ENCODE data around the gene DNAJC5.
A peak's percentile ranks its signal among the peaks of the same experiment; 100 is the strongest.

The DNAJC5 gene

DNA sequence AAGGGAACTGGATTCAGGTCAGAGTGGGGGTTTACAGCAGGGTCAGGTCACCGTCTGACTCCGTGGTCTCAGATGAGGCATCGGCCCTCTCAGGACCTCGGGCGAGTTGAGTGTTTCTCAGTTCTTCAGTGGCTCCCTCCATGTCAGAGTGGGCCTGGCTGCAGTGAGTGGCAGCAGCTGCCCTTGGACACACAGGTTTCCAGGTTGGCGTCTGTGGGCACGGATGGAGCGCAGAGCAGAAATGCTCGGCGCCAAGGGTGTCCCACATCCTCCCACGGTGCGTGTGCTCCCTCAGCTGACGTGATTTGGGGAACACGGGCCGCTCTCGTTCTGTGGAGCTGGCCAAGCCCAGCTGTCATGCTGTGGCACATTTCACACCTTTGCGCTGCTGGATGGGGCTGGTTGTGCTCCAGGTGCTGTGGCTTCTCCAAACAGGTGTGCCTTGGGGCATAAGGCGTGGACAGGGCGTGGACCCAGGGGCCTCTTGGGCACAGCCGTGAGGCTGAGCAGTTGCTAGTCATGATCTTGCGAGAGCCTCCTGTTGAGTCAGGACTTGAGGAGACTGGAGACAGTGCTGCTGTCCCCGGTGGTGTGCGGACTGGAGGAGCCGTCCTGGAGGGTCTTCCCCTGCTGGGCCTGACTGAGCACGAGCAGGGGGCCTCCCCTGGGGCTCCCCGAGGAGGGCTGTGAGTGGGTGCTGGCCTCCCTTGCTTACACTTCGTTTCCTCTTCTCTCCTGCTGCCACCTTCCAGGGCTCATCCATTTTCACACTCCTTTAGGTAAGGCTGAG is 9.5 kb upstream of the DNAJC5 start:
- DNase-seq, result no peak

DNA sequence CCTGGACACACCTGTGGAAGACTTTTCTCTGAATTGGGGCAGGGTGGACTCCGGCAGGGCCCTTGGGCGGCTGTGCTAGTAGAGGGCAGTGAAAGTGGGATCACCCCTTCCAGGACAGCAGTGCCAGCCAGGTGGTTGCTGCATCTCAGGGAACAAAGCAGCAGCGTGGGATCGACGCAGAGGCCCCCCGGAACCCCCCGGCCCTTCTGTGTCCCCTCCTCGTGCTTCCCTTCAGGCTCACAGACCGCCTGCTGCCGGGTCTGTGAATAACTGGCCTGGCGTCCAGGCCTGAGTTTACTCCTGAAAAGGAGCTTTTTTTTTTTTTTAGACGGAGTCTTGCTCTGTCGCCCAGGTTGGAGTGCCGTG is 8.9 kb upstream of the DNAJC5 start:
- DNase-seq, result no peak

DNA sequence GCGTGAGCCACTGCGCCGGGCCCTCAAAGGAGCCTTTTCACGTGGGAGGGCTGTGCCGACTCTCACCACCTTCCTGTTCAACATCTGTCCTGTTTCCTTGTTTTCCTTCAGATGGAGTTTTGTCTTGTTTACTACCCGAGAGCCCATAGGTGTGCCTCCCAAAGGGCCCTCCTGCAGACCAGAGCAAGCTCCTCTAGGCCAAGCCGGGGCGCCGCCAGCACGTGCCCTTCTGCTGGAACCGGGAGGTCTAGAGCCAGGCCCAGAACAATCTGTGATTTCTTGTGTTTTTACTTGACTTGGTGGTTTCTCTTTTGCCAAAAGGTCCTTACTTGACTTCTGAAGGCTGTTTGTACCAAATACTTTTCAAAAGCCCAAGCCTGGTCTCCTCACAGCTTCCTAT is 8.0 kb upstream of the DNAJC5 start:
- no peak for DNase-seq

DNA sequence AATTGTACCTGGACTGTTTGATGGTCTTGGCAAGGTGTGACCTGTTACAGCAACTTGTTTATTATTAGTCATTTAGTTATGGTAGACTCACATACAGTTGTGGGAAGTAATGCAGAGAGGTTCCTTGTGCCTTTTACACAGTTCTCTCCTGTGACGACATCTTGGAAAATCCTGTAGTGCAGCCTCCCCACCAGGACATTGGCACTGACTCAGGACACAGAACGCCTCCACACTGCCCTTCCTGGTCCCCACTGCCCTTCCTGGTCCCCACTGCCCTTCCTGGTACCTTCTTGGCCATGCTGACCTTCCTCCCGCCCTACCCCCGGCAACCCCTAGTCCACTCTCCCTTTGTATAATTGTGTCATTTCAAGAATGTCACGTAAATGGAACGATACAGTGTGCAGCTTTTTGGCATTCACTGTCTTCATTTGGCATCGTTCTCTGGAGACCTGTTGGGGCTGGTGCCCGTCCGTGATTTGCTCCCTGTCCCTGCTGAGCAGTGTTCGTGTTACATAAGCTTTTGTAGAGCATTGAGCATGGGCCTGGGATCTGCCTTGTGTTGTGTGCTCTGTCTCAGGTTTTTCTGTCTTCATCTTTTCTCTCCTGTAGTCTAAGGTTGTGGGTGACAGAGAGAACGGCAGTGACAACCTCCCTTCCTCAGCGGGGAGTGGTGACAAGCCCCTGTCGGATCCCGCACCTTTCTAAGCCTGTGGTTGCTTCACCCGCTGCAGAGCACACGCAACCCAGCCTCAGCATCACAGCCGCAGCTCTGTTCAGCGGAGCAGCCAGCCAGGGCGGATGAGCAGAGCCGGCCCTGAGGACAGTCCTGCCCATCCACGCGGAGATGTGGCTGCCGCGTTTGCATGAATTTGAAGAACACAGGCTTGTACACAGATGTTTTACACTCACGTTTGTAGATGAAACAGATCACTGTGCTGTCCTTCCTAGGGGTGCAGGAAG is 5.4 kb upstream of the DNAJC5 start:
- no peak for DNase-seq

DNA sequence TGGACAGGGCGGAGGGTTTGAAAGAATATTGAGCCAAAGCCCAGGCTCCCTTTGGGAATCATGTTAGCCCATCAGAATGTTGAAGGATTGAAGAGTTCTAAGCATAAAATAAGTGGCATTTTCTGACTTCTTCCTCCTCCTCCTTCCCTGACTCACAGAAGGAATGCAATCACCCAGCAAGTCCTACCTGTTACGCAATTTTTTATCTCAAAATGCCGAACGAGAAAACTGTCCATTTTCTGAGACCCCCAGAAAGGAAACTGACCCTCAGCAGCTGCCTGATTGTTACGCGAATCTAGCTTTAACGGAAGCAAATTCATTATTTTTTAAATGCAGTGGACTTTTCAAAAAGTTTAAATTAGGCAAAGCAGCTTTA is 4.7 kb upstream of the DNAJC5 start:
- DNase-seq, result no peak

DNA sequence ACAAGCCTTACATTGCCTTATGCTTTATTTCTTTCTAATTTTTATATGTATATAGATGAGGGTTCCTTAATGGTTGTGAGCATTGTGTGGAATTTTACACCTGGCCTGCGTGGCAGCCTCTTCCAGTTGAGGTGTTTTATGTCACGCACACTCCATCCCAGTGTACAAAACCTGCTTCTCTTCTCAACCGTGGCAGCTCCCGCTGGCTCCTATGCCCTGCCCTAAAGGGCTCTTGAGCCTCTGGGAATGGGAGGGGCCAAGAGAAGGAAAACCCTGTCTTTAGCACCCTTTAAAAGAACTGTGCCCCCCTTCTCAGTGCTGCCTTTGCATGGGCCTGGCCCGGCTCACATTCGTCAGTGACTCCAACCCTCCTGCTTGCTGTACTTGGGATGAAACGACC is 4.3 kb upstream of the DNAJC5 start:
- DNase-seq, result no peak

DNA sequence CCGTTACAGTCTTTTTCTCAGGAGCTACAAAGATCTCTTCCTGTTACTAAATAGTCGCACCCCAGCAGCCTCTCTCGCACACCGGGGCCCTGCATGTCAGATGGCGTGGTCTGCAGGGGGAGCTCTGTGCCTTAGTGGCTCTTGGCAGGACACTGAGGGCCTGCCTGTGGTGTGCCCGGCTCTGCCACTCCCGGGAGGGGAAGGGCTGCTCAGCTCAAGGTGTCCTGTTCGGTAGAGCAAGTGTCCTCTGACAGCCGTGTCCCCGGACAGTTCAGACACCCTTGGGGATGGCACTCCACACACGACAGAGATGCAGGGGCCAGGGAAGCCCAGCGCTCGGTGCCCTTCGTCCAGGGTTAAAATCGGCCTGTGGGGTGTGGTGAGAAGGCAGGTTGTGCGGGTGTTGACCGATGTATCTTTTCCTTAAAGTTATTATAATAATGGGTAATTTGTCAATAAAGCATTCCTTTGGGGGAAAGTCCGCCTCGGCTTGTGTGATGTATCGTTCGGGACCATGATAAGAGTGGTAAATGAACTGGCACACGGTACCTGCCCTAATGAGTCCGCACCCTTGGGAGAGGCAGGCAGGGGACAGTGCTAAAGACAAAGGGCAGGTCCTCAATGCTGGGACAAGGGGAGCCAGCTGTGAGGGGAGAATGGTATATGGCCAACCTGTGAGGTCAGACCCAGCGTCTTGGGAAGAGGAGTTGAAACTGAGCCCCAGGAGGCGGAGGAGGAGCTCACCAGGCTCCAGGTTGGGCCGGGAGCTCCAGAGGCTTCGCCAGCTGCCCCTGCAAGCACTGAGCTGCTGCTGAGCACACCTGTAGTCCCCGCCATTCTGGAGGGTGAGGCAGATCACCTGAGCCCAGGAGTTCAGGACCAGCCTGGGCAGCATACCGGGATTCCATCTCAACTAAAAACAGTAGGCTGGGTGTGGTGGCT is 3.6 kb upstream of the DNAJC5 start:
- no peak for DNase-seq

DNA sequence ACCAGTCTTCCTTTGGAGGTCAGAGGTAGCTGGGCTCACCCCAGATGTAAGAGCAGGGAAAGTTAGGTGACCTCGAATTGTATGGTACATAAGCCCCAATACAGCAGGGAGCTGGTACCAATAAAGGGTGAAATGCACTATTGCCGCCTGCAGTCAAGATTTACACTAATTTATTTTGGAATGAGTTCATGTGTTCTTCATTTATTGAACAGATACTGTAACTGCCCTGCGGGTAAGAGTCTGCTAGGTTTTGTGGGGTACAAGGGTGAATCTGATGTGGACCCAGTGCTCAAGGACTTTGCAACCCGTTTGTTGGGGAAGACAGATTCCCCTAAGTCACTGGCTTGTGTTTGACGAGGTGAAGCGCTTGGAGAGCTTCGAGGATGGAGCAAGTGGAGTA is 2.5 kb upstream of the DNAJC5 start:
- no peak for DNase-seq

DNA sequence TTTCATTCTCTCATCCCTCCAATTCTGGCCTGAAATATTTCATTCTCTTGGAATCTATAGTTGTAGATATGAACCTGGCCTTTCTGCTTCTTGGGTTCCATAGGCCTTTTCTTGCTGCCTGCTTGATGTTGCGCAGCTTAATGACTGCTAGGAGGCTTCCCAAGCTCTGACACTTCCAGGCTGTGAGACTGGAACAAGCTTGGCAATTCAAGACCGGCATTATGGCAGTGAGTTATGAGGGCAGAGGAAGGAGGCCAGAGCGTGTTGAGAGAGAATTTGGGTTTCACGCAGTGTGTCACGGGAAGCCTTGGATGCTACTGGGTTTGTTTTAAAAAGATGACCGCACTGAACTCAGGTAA is 948 bp upstream of the DNAJC5 start:
- no peak for DNase-seq

DNA sequence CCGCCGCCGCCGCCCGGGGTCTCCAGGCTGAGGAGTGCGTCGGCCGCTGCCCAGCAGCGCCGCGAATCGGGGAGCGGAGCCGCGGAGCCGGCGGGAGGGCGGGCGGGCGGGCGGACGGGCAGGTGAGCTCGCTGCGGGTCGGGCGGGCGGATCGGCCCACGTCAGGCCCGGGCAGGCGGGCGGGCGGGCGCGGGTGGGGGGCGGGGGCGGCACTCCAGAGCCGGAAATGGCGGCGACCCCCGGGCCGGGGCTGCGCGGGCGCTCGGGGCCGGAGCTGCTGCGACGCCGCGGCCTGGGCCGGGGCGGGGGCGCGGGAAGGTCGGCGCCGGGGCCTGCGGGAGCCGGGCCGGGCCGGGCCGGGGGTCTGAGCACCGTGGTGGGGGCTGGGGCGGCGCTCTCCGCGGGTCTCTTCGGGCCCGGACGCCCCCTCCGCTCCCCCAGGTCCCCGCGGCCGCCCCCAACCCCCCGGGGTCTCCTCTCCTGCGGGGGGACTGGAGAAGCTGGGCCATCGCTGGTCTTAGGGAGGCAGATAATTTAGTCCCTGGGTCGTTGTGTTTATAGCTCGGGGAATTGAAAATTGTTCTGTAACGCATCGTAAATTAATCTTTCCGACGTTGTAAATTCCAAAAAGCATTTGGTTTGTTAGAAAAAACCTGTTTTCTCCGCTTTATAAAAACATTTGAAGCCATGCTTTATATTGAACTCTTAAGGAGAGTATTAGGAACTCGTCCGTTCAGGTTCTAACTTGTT is 451 bp downstream of the DNAJC5 start:
- no peak for DNase-seq

DNA sequence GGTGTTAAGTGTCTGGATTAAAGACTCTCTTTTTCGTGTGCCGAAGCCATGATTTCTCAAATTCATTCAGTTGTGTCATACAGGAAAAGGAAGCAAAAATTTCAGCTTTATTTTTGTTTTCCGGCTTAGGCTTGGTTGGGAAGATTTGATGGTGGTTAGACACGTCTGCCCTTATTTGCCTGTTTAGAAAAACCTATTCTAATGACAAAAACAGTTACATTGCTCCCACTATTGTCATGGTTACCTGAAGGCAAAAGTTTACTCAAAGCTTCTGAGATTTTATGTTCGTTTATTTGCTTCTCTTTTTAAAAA is 982 bp downstream of the DNAJC5 start:
- no peak for DNase-seq

DNA sequence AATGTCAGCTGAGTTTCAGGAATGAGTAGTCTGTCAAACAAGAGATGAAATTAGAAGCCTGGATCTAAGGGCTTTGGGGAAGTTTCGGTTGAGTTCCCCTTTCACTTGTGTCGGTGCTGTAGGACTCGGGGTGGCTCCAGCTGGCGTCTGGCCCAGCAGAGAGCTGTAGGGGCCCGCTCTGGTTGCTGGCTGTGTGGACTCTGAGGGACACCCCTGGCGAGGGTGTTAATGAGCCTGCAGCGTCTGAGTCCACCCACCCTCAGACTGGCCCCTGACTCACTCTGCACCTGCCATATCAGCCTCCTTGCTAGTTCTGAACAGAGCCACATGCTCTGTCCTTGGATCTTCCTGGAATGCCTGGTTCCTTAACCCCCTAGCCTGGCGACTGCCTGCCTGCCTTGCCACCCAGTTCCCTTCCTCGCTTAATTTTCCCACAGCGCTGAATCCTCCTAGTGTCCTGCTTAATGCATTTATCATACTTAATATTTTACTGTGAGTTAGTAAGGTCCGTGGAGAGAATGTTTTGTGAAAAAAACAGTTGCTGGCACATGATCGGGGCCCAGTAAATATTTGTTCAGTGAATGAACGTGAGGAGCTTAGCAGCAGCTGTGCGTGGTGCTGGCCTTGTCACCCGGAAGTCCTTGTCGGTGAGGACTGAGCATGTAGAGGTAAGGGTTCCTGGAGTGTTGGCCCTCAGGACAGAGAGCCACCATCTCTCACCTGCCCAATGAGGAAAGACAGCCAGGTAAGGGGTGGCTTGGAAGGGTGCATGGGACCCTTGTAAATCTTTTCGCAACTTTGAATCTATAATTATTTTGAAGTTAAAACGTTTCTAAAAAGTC is 1.6 kb downstream of the DNAJC5 start:
- peak; percentile 26 to 41 for DNase-seq

DNA sequence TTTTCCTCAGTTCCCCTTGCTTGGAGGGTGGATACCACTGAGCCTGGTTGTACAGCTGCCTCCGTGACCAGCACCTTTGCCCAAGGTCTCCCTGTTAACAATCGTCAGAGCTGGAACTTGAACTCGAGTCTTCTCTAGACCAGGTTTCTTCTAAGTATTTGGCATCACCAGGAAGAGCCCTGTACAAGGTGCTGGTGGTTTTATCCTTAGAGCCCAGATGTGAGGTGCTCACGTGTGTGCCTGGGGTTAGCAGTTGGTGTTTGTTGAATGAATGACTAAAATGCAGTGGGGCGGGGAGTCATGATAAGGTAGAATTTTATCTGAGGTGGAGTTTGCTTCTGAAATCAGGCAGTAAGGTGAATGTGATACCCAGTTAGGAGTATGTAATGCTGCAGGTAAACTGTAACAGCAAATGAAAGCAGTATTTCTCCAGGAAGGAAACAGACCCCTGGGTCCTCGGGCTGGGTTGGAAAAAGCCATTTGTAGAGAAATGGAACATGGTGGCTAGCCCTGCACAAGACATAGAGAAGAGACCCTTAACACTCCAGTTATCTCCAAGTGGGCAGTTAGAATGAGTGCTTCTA is 3.1 kb downstream of the DNAJC5 start:
- no peak for DNase-seq

DNA sequence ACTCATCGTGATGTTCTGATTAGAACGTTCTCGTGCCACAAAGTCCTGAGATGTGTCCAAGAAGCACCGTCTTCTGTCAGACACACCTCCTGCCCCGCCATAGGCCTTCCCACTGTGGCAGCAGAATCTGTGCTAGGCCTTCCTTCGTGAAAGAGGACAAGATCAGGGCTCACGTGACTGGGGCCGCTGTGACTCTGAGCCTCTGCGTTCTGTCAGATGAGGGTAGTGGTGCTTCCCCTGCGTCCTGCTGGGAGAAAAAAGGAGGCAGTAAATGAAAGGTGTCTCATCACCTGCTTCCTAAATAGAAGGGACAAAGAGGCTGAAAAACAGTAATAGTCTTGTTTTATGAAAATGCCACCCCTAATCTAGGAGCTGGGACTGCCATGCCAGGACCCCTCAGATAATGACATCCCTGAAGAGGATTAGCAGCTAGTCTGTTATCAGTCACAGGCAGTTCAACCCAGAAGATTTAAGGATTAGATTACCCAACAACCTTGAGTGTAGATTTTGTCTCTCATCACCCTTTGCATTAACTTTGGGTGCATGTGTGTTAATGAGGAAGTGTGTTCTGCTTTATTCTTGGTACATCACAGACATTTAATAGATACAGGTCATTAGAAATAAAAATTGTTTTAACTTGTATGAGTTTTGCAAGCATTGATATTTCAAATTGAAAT is 4.1 kb downstream of the DNAJC5 start:
- peak in 1 of 2 experiments; percentile 29 for DNase-seq

DNA sequence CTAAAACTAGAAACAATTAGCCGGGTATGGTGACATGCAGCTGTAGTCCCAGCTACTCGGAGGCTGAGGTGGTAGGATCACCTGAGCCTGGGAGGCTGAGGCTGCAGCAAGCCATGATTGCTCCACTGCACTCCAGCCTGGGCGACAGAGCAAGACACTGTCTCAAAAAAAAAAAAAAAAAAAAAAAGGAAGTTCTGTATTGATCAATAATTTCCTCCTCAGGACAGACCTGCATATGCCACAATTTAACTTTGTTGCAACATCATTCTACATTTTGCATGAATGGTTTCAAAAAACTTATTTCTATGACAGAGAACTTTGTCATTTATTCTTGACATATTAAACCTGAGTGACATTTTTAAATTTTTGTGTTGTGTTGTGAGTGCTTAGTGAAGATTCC is 5.5 kb downstream of the DNAJC5 start:
- no peak for DNase-seq

DNA sequence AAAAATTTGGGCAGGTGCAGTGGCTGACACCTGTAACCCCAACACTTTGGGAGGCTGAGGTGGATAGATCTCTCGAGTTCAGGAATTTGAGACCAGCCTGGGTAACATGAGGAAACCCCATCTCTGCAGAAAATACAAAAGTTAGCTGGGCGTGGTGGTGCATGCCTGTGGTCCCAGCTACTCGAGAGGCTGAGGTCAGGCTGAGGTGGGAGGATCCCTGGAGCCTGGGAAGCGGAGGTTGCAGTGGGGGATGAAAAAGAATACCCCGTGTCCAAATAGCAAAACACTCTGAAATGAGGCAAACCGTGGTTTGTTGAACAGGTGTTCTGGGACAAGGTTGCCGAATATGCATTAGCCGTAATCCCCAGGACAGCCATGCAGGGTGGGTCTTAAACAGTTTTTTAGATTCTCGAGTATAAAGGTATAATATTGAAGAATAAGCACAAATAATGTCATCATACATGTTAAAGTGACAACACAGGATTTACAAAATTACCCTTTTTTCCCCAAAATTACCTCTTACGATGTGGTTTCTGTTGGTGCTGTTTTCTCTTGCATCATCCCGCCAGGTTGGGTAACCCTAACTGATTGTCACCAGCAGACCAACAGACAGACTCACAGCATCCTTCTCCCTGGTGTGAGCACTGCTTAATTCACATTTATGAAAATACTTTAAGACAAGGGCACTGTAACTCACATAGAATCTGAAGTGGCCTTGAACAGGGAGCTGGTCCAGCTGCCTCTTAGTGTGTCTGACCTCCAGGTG is 9.1 kb downstream of the DNAJC5 start:
- no peak for DNase-seq

DNA sequence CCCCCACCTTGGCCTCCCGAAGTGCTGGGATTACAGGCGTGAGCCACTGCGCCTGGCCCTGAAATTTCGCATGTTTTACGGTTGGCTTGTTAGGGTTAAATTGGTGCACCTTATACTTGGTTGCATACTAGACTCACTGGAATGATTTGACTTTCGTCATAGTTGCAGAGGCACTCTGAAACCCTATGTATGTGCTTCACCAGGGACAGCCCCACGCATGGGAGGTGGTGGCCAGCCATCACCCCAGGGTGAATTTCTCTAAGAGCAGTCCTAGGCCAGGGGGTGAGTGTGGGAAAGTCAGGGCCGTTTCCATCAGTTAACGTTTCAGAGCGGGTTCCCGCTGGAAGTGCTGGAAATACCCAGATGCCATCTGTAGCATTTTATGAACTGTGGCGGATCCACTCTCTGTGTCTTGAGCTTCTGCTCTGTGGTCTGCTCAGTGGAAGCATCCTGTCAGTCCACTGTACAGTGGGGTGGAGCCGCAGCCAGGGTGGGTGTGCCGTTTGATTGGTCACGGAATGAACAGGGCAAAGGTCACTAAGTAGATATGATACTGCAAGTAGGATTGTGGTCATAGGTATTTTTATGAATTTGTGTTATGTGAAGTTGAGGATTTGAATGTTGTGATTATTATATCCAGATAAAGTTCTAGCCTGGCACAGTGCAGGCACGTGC is 13.2 kb downstream of the DNAJC5 start:
- no peak for DNase-seq

DNA sequence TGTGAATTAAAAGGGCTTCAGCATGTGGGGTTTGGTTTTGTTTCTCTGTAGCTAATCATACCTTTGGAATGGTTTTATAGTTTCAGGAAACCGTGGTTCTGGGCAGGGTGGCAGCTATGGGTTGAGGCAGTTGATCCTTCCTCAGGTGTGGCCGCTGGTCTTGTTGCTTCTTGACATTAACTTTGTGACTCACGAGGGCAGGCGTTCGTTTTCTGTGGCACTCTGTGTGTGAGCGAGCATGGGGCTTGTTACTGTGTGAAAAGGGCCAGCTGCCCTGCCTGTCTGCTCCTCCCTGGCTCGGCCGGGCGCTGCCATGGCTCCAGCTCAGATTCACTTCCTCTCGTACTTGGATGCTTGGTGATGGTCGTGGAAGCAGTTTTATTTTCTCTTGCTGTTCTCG is 16.2 kb downstream of the DNAJC5 start:
- no peak for DNase-seq

DNA sequence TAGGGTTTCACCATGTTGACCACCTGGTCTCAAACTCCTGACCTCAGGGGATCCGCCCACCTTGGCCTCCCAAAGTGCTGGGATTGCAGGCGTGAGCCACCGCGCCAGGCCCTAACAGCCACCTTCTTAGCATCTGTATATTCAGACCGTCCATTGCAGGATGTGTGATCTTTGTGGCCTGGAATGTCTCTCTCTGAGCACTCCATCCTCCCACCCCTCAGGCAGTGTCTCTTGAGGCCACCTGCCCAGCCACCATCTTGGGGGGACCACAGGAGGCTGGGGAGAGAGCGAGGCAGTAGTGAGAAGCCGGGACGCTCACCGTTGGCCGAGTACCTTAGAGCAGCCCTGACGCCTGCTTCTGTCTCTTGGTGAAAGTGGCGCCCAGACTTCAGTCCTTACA is 18.8 kb downstream of the DNAJC5 start:
- no peak for DNase-seq

Data from activated CD4-positive, alpha-beta T cell treated with anti-CD3 and anti-CD28 coated beads, Interleukin-2, amount 50 U/mL, for 48 hours (primary cell).